HepG2 (cell line): ENCODE data around the gene FAM20A. TPM values are rescaled to one million over a fixed set of nuclear protein-coding genes. Genes with fewer than 3 reads are reported as not detected.

Source experiments
- FLYWCH1 ChIP-seq: sonication (generic); formaldehyde crosslinking; IDR thresholded peaks from 2 replicates; pipeline ENCODE4 v1.8.1; 2023; ENCODE audit warnings: mild to moderate bottlenecking, missing genetic modification reagents
- HOXA7 ChIP-seq: sonication (generic); formaldehyde crosslinking; IDR thresholded peaks from 2 replicates; pipeline ENCODE4 v1.8.1; 2022; ENCODE audit warnings: mild to moderate bottlenecking, missing genetic modification reagents, moderate library complexity
- NPAS2 ChIP-seq: sonication (generic); formaldehyde crosslinking; IDR thresholded peaks from 2 replicates; pipeline ENCODE4 v1.8.0; 2022; ENCODE audit warnings: mild to moderate bottlenecking, missing genetic modification reagents, borderline replicate concordance
- PAXIP1 ChIP-seq: sonication (generic); formaldehyde crosslinking; conservative IDR thresholded peaks from 2 replicates; pipeline ENCODE4 v1.4.0; 2020; ENCODE audit warnings: mild to moderate bottlenecking, missing genetic modification reagents, moderate library complexity
- SNRNP70 ChIP-seq: fragments of 200-400 bp; formaldehyde crosslinking; IDR thresholded peaks from 2 replicates; pipeline ENCODE4 v1.6.1; 2017; ENCODE audit warnings: mild to moderate bottlenecking, low read depth, low read length, moderate library complexity
- STAT6 ChIP-seq: sonication (generic); formaldehyde crosslinking; IDR thresholded peaks from 2 replicates; pipeline ENCODE4 v1.4.0; 2020; ENCODE audit warnings: missing genetic modification reagents, mild to moderate bottlenecking, borderline replicate concordance
- ZBTB38 ChIP-seq: sonication (generic); formaldehyde crosslinking; IDR thresholded peaks from 2 replicates; pipeline ENCODE4 v1.5.1; 2020; ENCODE audit warnings: mild to moderate bottlenecking, missing genetic modification reagents
- ZNF24 ChIP-seq: fragments of 450-650 bp; IDR thresholded peaks from 2 replicates; pipeline ENCODE4 v1.6.1; 2017; ENCODE audit warnings: antibody characterized with exemption, mild to moderate bottlenecking
- ZNF263 ChIP-seq: sonication (generic); formaldehyde crosslinking; IDR thresholded peaks from 2 replicates; pipeline ENCODE4 v1.4.0; 2020; ENCODE audit warnings: missing genetic modification reagents
- ZNF790 ChIP-seq: sonication (generic); formaldehyde crosslinking; IDR thresholded peaks from 2 replicates; pipeline ENCODE4 v1.8.0; 2022; ENCODE audit warnings: missing genetic modification reagents, mild to moderate bottlenecking, borderline replicate concordance
- ZNF83 ChIP-seq: sonication (generic); formaldehyde crosslinking; IDR thresholded peaks from 2 replicates; pipeline ENCODE4 v1.4.0; 2020; ENCODE audit warnings: missing genetic modification reagents, mild to moderate bottlenecking, borderline replicate concordance
- ZSCAN25 ChIP-seq: sonication (generic); formaldehyde crosslinking; IDR thresholded peaks from 2 replicates; pipeline ENCODE4 v1.8.0; 2022; ENCODE audit warnings: mild to moderate bottlenecking, missing genetic modification reagents
- polyA plus RNA-seq, 8 experiments: library from polyadenylated mRNA; depleted of rRNA in 3 of 8; stranded (reverse) in 7 of 8; unstranded in 1 of 8; fragments of >200 nt; fragmentation: Illumina TruSeq in 4 of 8; extraction: Trizol in 4 of 8; gene quantifications; 2 replicates each; pipeline versions ENCODE4 v1.2.1 to v1.2.3, GENCODE V29; 2011 to 2016; ENCODE audit warnings: low read depth in 4 of 8, missing spikeins in 1 of 8, mixed read lengths in 1 of 8; ENCODE audit not compliant: insufficient read depth in 1 of 8
- total RNA-seq, 5 experiments: library from RNA; depleted of rRNA; stranded (reverse); fragments of >200 nt; fragmentation: Illumina TruSeq; extraction: Trizol; gene quantifications; 2 replicates each; pipeline ENCODE4 v1.2.3, GENCODE V29; 2016; ENCODE audit warnings: low read depth in 1 of 5
- TF ChIP-seq, protein P1 (sequence below): IDR thresholded peaks from 2 replicates; pipeline ENCODE4 v1.6.1; 2016; ENCODE audit warnings: low read depth
- TF ChIP-seq, protein P2 (sequence below): sonication (generic); formaldehyde crosslinking; IDR thresholded peaks from 2 replicates; pipeline ENCODE4 v1.4.0; 2020; ENCODE audit warnings: mild to moderate bottlenecking, missing genetic modification reagents

FAM20A gene
- total and polyA plus RNA-seq, 2 of the 13 experiments (the other 11 are each of a cell fraction or from before 2014, with no cell fraction given), result 9.3 to 20.7 TPM

GRCh38 chr17:68567035-68567434, 34.1 kb downstream of the FAM20A start (continued):
- peak; percentile 43; the same call in 1 of the 2 replicates for TF ChIP-seq PAXIP1 (CRISPR knock-in tag)
- TF ChIP-seq STAT6, result no peak
- TF ChIP-seq ZSCAN25 (CRISPR knock-in tag), result no peak
- TF ChIP-seq, protein P1, sequence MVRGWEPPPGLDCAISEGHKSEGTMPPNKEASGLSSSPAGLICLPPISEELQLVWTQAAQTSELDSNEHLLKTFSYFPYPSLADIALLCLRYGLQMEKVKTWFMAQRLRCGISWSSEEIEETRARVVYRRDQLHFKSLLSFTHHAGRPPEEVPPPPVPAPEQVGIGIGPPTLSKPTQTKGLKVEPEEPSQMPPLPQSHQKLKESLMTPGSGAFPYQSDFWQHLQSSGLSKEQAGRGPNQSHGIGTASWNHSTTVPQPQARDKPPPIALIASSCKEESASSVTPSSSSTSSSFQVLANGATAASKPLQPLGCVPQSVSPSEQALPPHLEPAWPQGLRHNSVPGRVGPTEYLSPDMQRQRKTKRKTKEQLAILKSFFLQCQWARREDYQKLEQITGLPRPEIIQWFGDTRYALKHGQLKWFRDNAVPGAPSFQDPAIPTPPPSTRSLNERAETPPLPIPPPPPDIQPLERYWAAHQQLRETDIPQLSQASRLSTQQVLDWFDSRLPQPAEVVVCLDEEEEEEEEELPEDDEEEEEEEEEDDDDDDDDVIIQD (CRISPR knock-in tag), result no peak
- no peak for TF ChIP-seq ZNF83
- TF ChIP-seq ZNF24, result no peak
- TF ChIP-seq, protein P2, sequence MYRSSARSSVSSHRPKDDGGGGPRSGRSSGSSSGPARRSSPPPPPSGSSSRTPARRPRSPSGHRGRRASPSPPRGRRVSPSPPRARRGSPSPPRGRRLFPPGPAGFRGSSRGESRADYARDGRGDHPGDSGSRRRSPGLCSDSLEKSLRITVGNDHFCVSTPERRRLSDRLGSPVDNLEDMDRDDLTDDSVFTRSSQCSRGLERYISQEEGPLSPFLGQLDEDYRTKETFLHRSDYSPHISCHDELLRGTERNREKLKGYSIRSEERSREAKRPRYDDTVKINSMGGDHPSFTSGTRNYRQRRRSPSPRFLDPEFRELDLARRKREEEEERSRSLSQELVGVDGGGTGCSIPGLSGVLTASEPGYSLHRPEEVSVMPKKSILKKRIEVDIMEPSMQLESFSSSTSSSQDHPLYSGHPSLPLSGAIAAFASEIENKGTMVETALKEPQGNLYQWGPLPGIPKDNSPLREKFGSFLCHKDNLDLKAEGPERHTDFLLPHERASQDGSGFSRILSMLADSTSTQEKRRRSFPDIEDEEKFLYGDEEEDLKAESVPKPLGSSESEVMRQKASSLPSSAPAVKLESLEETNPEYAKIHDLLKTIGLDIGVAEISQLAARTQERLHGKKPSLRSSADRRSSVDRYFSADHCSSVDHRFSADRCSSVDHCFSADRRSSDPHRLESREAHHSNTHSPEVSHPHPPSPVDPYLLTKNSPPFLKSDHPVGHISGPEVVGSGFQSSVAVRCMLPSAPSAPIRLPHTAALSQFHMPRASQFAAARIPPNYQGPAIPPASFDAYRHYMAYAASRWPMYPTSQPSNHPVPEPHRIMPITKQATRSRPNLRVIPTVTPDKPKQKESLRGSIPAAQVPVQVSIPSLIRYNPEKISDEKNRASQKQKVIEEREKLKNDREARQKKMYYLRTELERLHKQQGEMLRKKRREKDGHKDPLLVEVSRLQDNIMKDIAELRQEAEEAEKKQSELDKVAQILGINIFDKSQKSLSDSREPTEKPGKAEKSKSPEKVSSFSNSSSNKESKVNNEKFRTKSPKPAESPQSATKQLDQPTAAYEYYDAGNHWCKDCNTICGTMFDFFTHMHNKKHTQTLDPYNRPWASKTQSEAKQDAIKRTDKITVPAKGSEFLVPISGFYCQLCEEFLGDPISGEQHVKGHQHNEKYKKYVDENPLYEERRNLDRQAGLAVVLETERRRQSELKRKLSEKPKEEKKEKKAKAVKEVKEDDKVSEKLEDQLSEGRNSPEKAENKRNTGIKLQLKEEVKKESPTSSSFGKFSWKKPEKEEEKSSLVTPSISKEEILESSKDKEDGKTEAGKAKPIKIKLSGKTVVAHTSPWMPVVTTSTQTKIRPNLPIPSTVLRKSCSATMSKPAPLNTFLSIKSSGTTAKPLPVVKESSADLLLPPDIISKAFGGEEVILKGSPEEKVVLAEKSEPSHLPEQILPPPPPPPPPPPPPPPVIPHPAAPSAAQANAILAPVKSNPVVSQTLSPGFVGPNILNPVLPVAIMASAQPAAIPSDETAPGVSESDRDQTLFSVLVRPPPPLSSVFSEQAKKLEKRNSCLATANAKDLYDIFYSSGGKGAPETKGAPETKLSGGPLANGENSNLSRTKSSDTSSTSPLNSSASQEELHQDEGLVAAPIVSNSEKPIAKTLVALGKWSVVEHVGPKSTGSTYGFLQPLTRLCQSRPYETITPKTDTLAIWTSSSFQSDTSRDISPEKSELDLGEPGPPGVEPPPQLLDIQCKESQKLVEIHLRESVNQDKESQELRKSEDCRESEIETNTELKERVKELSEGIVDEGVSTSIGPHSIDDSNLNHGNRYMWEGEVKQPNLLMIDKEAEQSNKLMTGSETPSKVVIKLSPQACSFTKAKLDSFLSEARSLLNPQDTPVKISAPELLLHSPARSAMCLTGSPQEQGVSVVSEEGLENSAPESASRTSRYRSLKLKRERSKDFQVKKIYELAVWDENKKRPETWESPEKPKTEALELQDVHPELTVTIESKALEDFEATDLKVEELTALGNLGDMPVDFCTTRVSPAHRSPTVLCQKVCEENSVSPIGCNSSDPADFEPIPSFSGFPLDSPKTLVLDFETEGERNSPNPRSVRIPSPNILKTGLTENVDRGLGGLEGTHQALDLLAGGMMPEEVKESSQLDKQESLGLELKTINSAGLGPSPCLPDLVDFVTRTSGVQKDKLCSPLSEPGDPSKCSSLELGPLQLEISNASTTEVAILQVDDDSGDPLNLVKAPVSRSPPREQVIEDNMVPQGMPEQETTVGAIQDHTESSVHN (CRISPR knock-in tag), result no peak
- TF ChIP-seq ZNF790 (CRISPR knock-in tag), result no peak
- no peak for TF ChIP-seq ZNF263 (CRISPR knock-in tag)
- no peak for TF ChIP-seq SNRNP70
- TF ChIP-seq NPAS2 (CRISPR knock-in tag), result no peak
- no peak for TF ChIP-seq FLYWCH1 (CRISPR knock-in tag)
- no peak for TF ChIP-seq HOXA7
- TF ChIP-seq ZBTB38 (CRISPR knock-in tag), result no peak
